Endothelial cell of umbilical vein (primary cell): ENCODE measurements around the gene EMC6. TPM values are rescaled to one million over a fixed set of nuclear protein-coding genes. Genes with fewer than 3 reads are reported as not detected.

Experiments used
- BruUV-seq: library from RNA; stranded (reverse); fragments of 400-500 nt; replicated peaks from 2 replicates; lab custom pipeline; 2021; lab: Mats Ljungman, UMichigan
- CTCF ChIA-PET: fragments of 300-600, 350-600 bp; sonication (Branson Sonifier 250); formaldehyde crosslinking; loops from one replicate; lab custom pipeline; 2021; ENCODE audit warnings: antibody characterized with exemption, inconsistent platforms; lab: Charles Lee
- POLR2A ChIA-PET: fragments of 300-600, 350-600 bp; sonication (Branson Sonifier 250); formaldehyde crosslinking; loops from one replicate; lab custom pipeline; 2021; ENCODE audit warnings: antibody characterized with exemption, inconsistent platforms; lab: Charles Lee
- DNase-seq: peaks from one replicate; pipeline ENCODE4 v3.0.0-alpha.2; 2011; ENCODE audit warnings: low read depth, low spot score
- FAIRE-seq: peaks from 2 replicates; lab custom pipeline; 2011; peaks lifted over from hg19 to GRCh38; lab: Jason Lieb, UNC
- H2AFZ ChIP-seq: 2 replicates; pipeline ENCODE4 v1.6.0; 2012; ENCODE audit warnings: low read depth, low read length, control low read depth, inconsistent platforms
- H3K27ac ChIP-seq: 2 replicates; pipeline ENCODE4 v1.5.1; 2011; ENCODE audit warnings: low read depth, mild to moderate bottlenecking, control low read depth, low read length, moderate library complexity; ENCODE audit not compliant: insufficient read depth
- H3K27me3 ChIP-seq, 2 experiments: 2 replicates each; pipeline versions ENCODE4 v1.6.0 to v1.6.1; 2011; ENCODE audit warnings: low read length in 2 of 2, mixed read lengths in 1 of 2; ENCODE audit not compliant: control insufficient read depth in 2 of 2, insufficient read depth in 2 of 2
- H3K36me3 ChIP-seq, 2 experiments: 2 replicates in 1 of 2; 3 replicates in 1 of 2; pipeline ENCODE4 v1.5.1; 2011; ENCODE audit warnings: low read length in 2 of 2, mild to moderate bottlenecking in 1 of 2, moderate library complexity in 1 of 2; ENCODE audit not compliant: control insufficient read depth in 2 of 2, insufficient read depth in 2 of 2; ENCODE audit errors: extremely low read depth in 1 of 2
- H3K4me1 ChIP-seq: 3 replicates; pipeline ENCODE4 v1.5.1; 2011; ENCODE audit warnings: mild to moderate bottlenecking, low read length; ENCODE audit not compliant: control insufficient read depth, insufficient read depth; ENCODE audit errors: extremely low read depth
- H3K4me2 ChIP-seq: 2 replicates; pipeline ENCODE4 v1.6.1; 2011; ENCODE audit warnings: low read length, control low read depth, mixed read lengths; ENCODE audit not compliant: insufficient read depth
- H3K4me3 ChIP-seq, 3 experiments: fragments of 200-600 bp in 1 of 3; sonication (generic), shearing (Covaris generic) in 1 of 3; replicated peaks in 1 of 3; 2 replicates each; pipeline ENCODE4 v1.5.1; 2011 to 2016; ENCODE audit warnings: control low read depth in 3 of 3, low read length in 3 of 3, mild to moderate bottlenecking in 2 of 3, inconsistent platforms in 1 of 3, low read depth in 1 of 3, moderate library complexity in 1 of 3; ENCODE audit not compliant: insufficient read depth in 1 of 3
- H3K79me2 ChIP-seq: 2 replicates; pipeline ENCODE4 v1.6.0; 2012; ENCODE audit warnings: low read length, inconsistent platforms; ENCODE audit not compliant: control insufficient read depth, insufficient read depth
- H3K9ac ChIP-seq: replicated peaks from 2 replicates; pipeline ENCODE3; 2011; ENCODE audit warnings: low read length, control low read depth; ENCODE audit not compliant: insufficient read depth; ENCODE audit errors: extremely low read depth
- H3K9me1 ChIP-seq: replicated peaks from 3 replicates; pipeline ENCODE4 v1.6.0; 2011; ENCODE audit warnings: mild to moderate bottlenecking, low read length; ENCODE audit not compliant: control insufficient read depth, insufficient read depth; ENCODE audit errors: extremely low read depth
- H3K9me3 ChIP-seq: replicated peaks from 2 replicates; pipeline ENCODE4 v1.5.1; 2012; ENCODE audit warnings: low read length, inconsistent platforms; ENCODE audit not compliant: control insufficient read depth, insufficient read depth
- H4K20me1 ChIP-seq: replicated peaks from 2 replicates; pipeline ENCODE3; 2011; ENCODE audit warnings: mild to moderate bottlenecking, low read length; ENCODE audit not compliant: control insufficient read depth, insufficient read depth; ENCODE audit errors: extremely low read depth
- CTCF ChIP-seq, 2 donors: IDR thresholded peaks; 1 replicate in 1 of 2; 2 replicates in 1 of 2; pipeline ENCODE4 v1.5.1; 2011; ENCODE audit warnings: low read length in 2 of 2, mild to moderate bottlenecking in 2 of 2, moderate library complexity in 2 of 2, control low read depth in 1 of 2, inconsistent platforms in 1 of 2, low read depth in 1 of 2; ENCODE audit not compliant: insufficient read depth in 1 of 2; ENCODE audit errors: extremely low read depth in 1 of 2
- EZH2 ChIP-seq: IDR thresholded peaks from 2 replicates; pipeline ENCODE4 v1.6.1; 2012; ENCODE audit warnings: borderline replicate concordance, low read depth, mild to moderate bottlenecking, moderate library complexity, low read length, inconsistent platforms; ENCODE audit not compliant: severe bottlenecking
- FOS ChIP-seq: IDR thresholded peaks from 2 replicates; pipeline ENCODE4 v1.6.1; 2011; ENCODE audit warnings: mild to moderate bottlenecking, low read length, moderate library complexity, borderline replicate concordance; ENCODE audit not compliant: insufficient read depth
- GATA2 ChIP-seq: IDR thresholded peaks from 2 replicates; pipeline ENCODE4 v1.7.0; 2011; ENCODE audit warnings: low read depth, mild to moderate bottlenecking, moderate library complexity, mixed read lengths, low read length; ENCODE audit not compliant: insufficient read length, insufficient read depth
- JUN ChIP-seq: IDR thresholded peaks from 2 replicates; pipeline ENCODE4 v1.6.1; 2011; ENCODE audit warnings: borderline replicate concordance, low read depth; ENCODE audit not compliant: insufficient read length, insufficient read depth
- MAX ChIP-seq: IDR thresholded peaks from 2 replicates; pipeline ENCODE4 v1.6.1; 2011; ENCODE audit not compliant: insufficient read depth, insufficient read length
- MYC ChIP-seq: IDR thresholded peaks from one replicate; pipeline ENCODE4 v1.6.1; 2011; ENCODE audit warnings: mild to moderate bottlenecking, low read depth, low read length
- POLR2A ChIP-seq: IDR thresholded peaks from 2 replicates; pipeline ENCODE4 v1.6.1; 2012; ENCODE audit warnings: low read depth, mild to moderate bottlenecking, control low read depth, low read length
- POLR2AphosphoS5 ChIP-seq: IDR thresholded peaks from 2 replicates; pipeline ENCODE4 v1.6.1; 2012; ENCODE audit warnings: low read depth, mild to moderate bottlenecking, control low read depth, low read length, moderate library complexity; ENCODE audit not compliant: insufficient read depth
- dilution Hi-C: fragments of 300-500 bp; cut with MboI; formaldehyde crosslinking; loops from one replicate; pipeline ENCODE4 v1.15.0; 2019; ENCODE audit warnings: low sequenced_read_pairs; ENCODE audit not compliant: extremely low pct_ligation_motif_present
- intact Hi-C: fragments of 100-400 bp; cut with micrococcal nuclease; formaldehyde crosslinking; loops from one replicate; pipeline ENCODE4 v1.10.0; 2022
- polyA plus RNA-seq, 4 experiments: library from polyadenylated mRNA; depleted of rRNA in 3 of 4; stranded (reverse) in 3 of 4; unstranded in 1 of 4; fragments of >200 nt; gene quantifications; 2 replicates each; pipeline versions ENCODE4 v1.2.1 to v1.2.3, GENCODE V29; 2011 to 2012; ENCODE audit warnings: missing spikeins in 1 of 4
- total RNA-seq: library from RNA; stranded (reverse); gene quantifications from 2 replicates; pipeline ENCODE4 v1.2.3, GENCODE V29; 2021

Gene EMC6
- total and polyA plus RNA-seq, 2 donors (not counting 3 experiments of a cell fraction or from before 2014, with no cell fraction given) = 54.0 to 105 TPM

GRCh38 chr17:3688027-3688553 lies 19.5 kb downstream of the EMC6 start:
- Histone ChIP-seq H3K27me3 (peaks cover 0 to 5% of the 10 kb centered on the region in 2 experiments), H3K79me2 (no peaks in the 10 kb centered on the region), H2AFZ (no peak overlapping the region), H3K9ac (no peak overlapping the region), H3K9me3 (no peaks in the 10 kb centered on the region), H3K4me2 (no peak overlapping the region), H3K36me3 (no peaks in the 10 kb centered on the region), H4K20me1 (no peaks in the 10 kb centered on the region), H3K9me1 (no peaks in the 10 kb centered on the region), H3K27ac (no peak overlapping the region), H3K4me1 (no peaks in the 10 kb centered on the region), H3K4me3 (no peak overlapping the region)
- intact Hi-C loops = no loop called here
- DNase-seq (no peak), FAIRE-seq (no peak)
- TF ChIP-seq MAX (no peak), EZH2 (no peak), POLR2AphosphoS5 (no peak)
- no TSS peak for BruUV-seq
- ChIA-PET POLR2A (no interaction called here), CTCF (interaction anchor here (1.1 kb wide), 2 partner anchors 12 to 50 kb away, joined by 3 to 4 read pairs; no protein-coding TSS in a partner anchor)
- dilution Hi-C loops = no loop called here

- Histone ChIP-seq H4K20me1 (no peaks in the 10 kb centered on the region), H3K9ac (no peak overlapping the region), H3K9me3 (no peaks in the 10 kb centered on the region), H3K27ac (no peak overlapping the region), H3K79me2 (no peaks in the 10 kb centered on the region), H3K4me2 (no peak overlapping the region), H3K4me3 (no peak overlapping the region), H3K4me1 (no peaks in the 10 kb centered on the region), H3K36me3 (no peaks in the 10 kb centered on the region), H3K27me3 (peaks cover 0 to 7% of the 10 kb centered on the region in 2 experiments), H3K9me1 (no peaks in the 10 kb centered on the region), H2AFZ (no peak overlapping the region)
- intact Hi-C loops = no loop called here
- TF ChIP-seq MAX (no peak), FOS (no peak), MYC (no peak), EZH2 (no peak), JUN (no peak), POLR2AphosphoS5 (no peak), POLR2A (no peak), CTCF (IDR thresholded peaks at IDR 0.05; ENCODE audit: extremely low read depth in 1 of 2, insufficient read depth in 1 of 2, low read depth in 1 of 2, low read length in 2 of 2) (no peak), GATA2 (no peak)
- DNase-seq (no peak), FAIRE-seq (no peak)
- POLR2A ChIA-PET = no interaction called here
- dilution Hi-C loops = no loop called here
- BruUV-seq = no TSS peak
- CTCF ChIA-PET = interaction anchor here (1.1 kb wide), 2 partner anchors 13 to 49 kb away, joined by 3 to 4 read pairs; no protein-coding TSS in a partner anchor
These were observed 20.2 kb downstream of the EMC6 start for GRCh38 chr17:3688852-3689261.
